Lung (tissue), 12 donors: ENCODE data around the gene MCTP2. TPM values are rescaled to one million over a fixed set of nuclear protein-coding genes. Genes with fewer than 3 reads are reported as not detected.
"Not testable (repeated sequence)": the region's sequence is repeated elsewhere in the genome, so short reads cannot be mapped to it uniquely, and the experiment has no call there.

Experiments
- ATAC-seq: fragments of 200-7000 bp; cut with Tn5 transposase; one replicate; pipeline ENCODE4 v1.9.1; 2020; ENCODE audit warnings: moderate number of reproducible peaks; ENCODE audit not compliant: insufficient read depth, low FRiP score
- DNase-seq, 3 donors: peaks; one replicate each; pipeline ENCODE4 v3.0.0-alpha.2; 2013 to 2017
- H3K27ac ChIP-seq, 2 donors: one replicate each; pipeline ENCODE4 v1.5.1; 2013; ENCODE audit warnings: mild to moderate bottlenecking in 2 of 2, moderate library complexity in 2 of 2, control low read depth in 1 of 2, inconsistent platforms in 1 of 2, low read depth in 1 of 2, low read length in 1 of 2
- H3K27me3 ChIP-seq, 3 donors: one replicate each; pipeline ENCODE4 v1.5.1; 2013; ENCODE audit warnings: low read length in 2 of 3; ENCODE audit not compliant: control insufficient read depth in 3 of 3, insufficient read depth in 3 of 3
- H3K36me3 ChIP-seq, 4 donors: one replicate each; pipeline ENCODE4 v1.5.1; 2013; ENCODE audit warnings: low read length in 4 of 4, mild to moderate bottlenecking in 1 of 4, moderate library complexity in 1 of 4; ENCODE audit not compliant: control insufficient read depth in 4 of 4, insufficient read depth in 4 of 4
- H3K4me1 ChIP-seq, 5 donors: one replicate each; pipeline ENCODE4 v1.5.1; 2013; ENCODE audit warnings: low read length in 5 of 5, mild to moderate bottlenecking in 2 of 5, moderate library complexity in 1 of 5; ENCODE audit not compliant: control insufficient read depth in 5 of 5, insufficient read depth in 5 of 5
- H3K4me3 ChIP-seq: one replicate; pipeline ENCODE4 v1.5.1; 2013; ENCODE audit warnings: mild to moderate bottlenecking, control low read depth, moderate library complexity
- H3K9ac ChIP-seq, 2 donors: one replicate each; pipeline ENCODE4 v1.5.1; 2013; ENCODE audit warnings: low read length in 2 of 2, control low read depth in 1 of 2; ENCODE audit not compliant: insufficient read depth in 1 of 2
- H3K9me3 ChIP-seq, 4 donors: one replicate each; pipeline ENCODE4 v1.5.1; 2013; ENCODE audit warnings: low read length in 3 of 4, mild to moderate bottlenecking in 1 of 4, moderate library complexity in 1 of 4; ENCODE audit not compliant: control insufficient read depth in 4 of 4, insufficient read depth in 3 of 4
- CTCF ChIP-seq: IDR thresholded peaks from 2 replicates; pipeline ENCODE4 v1.5.1; 2012; ENCODE audit warnings: mild to moderate bottlenecking; ENCODE audit errors: control extremely low read depth, extremely low read depth
- WGBS, 2 donors: extraction: QIAGEN DNeasy Blood & Tissue Kit; methylation state at CpG; one replicate each; pipeline ENCODE4 v1.1.7; 2013; 5-methylcytosine and 5-hydroxymethylcytosine counted together
- polyA plus RNA-seq, 2 donors: library from polyadenylated mRNA; stranded (reverse); fragments of 200-250 nt; gene quantifications; one replicate each; pipeline ENCODE4 v1.2.1, GENCODE V29; 2013
- total RNA-seq, 2 donors: library from RNA; depleted of rRNA in 1 of 2; stranded (reverse); fragments of >200 nt in 1 of 2; gene quantifications; one replicate each; pipeline ENCODE4 v1.2.1, GENCODE V29; 2014 to 2021
- donor health status: control.
- donor health status: control.
- donor health status: Bipolar disorder and iron deficiency.
- donor health status: healthy.
- donor health status: DM: yes; HTN: yes; CAD: no.

Gene MCTP2
- total and polyA plus RNA-seq, 4 donors: 3.5 to 92.5 (median 30.2) TPM

- H3K36me3 ChIP-seq: no peaks in the 10 kb centered on the region
- H3K4me1 ChIP-seq: no peaks in the 10 kb centered on the region
- H3K27ac ChIP-seq: no peak overlapping the region
- DNase-seq (no peak), ATAC-seq (no peak)
- peaks cover 0 to 3% (median 0%) of the 10 kb centered on the region in 4 donors for H3K9me3 ChIP-seq
- TF ChIP-seq CTCF: no peak
- no peak overlapping the region for H3K9ac ChIP-seq
- H3K4me3 ChIP-seq: no peak overlapping the region
- H3K27me3 ChIP-seq: no peaks in the 10 kb centered on the region
- 77 to 81% methylated on average over 3 of the region's 3 CpGs for WGBS, 2 donors
Measured at GRCh38 chr15:94253742-94254141, 22.4 kb downstream of the MCTP2 start.

- H3K27me3 ChIP-seq: no peaks in the 10 kb centered on the region
- H3K27ac ChIP-seq: no peak overlapping the region
- H3K4me1 ChIP-seq: no peaks in the 10 kb centered on the region
- H3K4me3 ChIP-seq: no peak overlapping the region
- no peaks in the 10 kb centered on the region for H3K36me3 ChIP-seq
- DNase-seq (no peak), ATAC-seq (no peak)
- H3K9ac ChIP-seq: no peak overlapping the region
- TF ChIP-seq CTCF: no peak
- peaks cover 0 to 3% (median 0%) of the 10 kb centered on the region in 4 donors for H3K9me3 ChIP-seq
- WGBS, 2 donors: 48 to 57% methylated on average over 4 of the region's 4 CpGs
Measured at GRCh38 chr15:94255540-94255939, 24.2 kb downstream of the MCTP2 start.

- Histone ChIP-seq H3K27me3 (no peaks in the 10 kb centered on the region), H3K4me3 (no peak overlapping the region), H3K27ac (no peak overlapping the region), H3K9me3 (peaks cover 0 to 3% (median 0%) of the 10 kb centered on the region in 4 donors), H3K9ac (no peak overlapping the region), H3K36me3 (no peaks in the 10 kb centered on the region), H3K4me1 (no peaks in the 10 kb centered on the region)
- ATAC-seq (no peak), DNase-seq (no peak)
- 26 to 57% methylated on average over 3 of the region's 3 CpGs for WGBS, 2 donors
- no peak for TF ChIP-seq CTCF
Measured at GRCh38 chr15:94256511-94256910, 25.1 kb downstream of the MCTP2 start.

- not testable (repeated sequence) for H3K27me3 ChIP-seq, H3K27ac ChIP-seq, ATAC-seq, H3K9me3 ChIP-seq, H3K4me1 ChIP-seq, H3K9ac ChIP-seq, H3K36me3 ChIP-seq, H3K4me3 ChIP-seq, DNase-seq
- WGBS, 2 donors: 87 to 98% methylated on average over 7 of the region's 7 CpGs
Measured at GRCh38 chr15:94257776-94258175, 26.4 kb downstream of the MCTP2 start.
